ENCODE measurements around the gene NFATC1. TPM values are rescaled to one million over a fixed set of nuclear protein-coding genes. Genes with fewer than 3 reads are reported as not detected.

The NFATC1 gene
- total RNA-seq, 2 donors from 2014 or later, result 1.6 to 4.3 TPM

DNA sequence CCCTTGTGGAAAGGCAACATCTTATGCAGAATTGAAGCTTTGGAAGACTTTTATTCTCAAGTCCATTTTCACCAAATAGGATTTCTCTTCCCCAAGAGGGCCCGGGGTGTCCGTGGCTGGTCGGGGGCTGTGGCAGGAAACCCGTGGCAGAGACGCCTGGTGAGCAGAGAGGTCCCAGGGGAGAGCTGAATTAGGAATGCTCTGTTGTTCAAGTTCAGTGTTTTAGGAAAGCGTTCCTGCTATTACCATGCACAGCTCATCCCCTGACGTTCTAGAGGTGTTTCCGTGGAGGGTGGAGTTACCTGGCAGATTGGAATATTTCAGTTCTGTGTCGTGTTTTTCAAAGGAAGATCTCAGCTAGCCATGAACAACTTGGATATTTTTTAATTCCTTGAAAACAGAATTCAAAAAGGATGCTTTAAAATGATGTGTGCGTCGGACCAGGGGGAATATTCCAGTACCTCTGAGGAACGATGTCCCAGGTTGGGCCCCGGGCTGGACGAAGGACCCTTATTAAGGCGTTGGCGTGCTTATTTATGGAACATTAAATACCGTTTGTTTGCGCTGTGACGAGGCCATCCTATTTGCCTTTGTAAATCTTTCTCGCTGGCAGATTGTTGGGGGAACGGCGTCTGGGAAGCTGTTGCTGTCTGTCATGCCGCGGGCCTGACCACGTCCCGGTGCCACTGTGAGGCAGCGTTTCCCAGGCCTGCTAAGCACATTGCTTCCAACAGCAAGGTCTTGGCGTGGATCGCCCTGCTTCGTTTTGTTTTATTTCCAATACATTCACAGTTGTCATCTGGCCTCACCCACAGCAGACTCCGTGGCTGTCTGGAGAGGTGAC, 8.2 kb downstream of the NFATC1 start:
- intact Hi-C loops (cut with DNase I), result no loop called here
- H3K9me3 ChIP-seq, result no peaks in the 10 kb centered on the region

DNA sequence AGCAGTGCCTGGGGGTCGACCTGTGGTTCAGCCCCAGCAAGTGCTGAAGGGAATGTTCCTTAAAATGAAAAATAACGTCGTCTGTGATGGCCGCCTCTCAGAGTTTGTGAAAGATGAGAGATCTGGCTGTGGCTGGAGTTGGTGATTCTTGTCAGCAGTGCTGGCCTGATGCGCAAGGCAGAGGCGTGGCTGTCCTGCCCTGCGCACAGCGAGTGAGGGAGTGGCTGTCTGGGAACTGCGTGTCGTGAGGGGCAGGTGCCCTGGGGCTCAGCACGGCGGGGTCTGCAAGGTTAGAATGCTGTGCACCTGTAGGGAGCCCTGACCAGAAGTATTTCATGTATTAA, 8.8 kb downstream of the NFATC1 start:
- DNase-seq, result no peak
- H3K9ac ChIP-seq (ENCODE audit: low read depth in 2 of 2, low read length in 2 of 2), result no peak overlapping the region
- peaks cover 3% of the 10 kb centered on the region for H3K27me3 ChIP-seq
- no peaks in the 10 kb centered on the region for H3K4me1 ChIP-seq
- no peaks in the 10 kb centered on the region for H3K36me3 ChIP-seq
- H3K4me3 ChIP-seq, result no peak overlapping the region
- no peaks in the 10 kb centered on the region for H3K9me3 ChIP-seq
- intact Hi-C loops (cut with DNase I), result no loop called here
- peak overlapping the region; percentile 55 for H3K27ac ChIP-seq
- TF ChIP-seq, protein P1, sequence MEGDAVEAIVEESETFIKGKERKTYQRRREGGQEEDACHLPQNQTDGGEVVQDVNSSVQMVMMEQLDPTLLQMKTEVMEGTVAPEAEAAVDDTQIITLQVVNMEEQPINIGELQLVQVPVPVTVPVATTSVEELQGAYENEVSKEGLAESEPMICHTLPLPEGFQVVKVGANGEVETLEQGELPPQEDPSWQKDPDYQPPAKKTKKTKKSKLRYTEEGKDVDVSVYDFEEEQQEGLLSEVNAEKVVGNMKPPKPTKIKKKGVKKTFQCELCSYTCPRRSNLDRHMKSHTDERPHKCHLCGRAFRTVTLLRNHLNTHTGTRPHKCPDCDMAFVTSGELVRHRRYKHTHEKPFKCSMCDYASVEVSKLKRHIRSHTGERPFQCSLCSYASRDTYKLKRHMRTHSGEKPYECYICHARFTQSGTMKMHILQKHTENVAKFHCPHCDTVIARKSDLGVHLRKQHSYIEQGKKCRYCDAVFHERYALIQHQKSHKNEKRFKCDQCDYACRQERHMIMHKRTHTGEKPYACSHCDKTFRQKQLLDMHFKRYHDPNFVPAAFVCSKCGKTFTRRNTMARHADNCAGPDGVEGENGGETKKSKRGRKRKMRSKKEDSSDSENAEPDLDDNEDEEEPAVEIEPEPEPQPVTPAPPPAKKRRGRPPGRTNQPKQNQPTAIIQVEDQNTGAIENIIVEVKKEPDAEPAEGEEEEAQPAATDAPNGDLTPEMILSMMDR (IDR thresholded peaks at IDR 0.05), result no peak

More for the DNA sequence above, 8.2 kb downstream of the NFATC1 start:
- H3K27me3 ChIP-seq, result peaks cover 9% of the 10 kb centered on the region
- no peaks in the 10 kb centered on the region for H3K36me3 ChIP-seq
- H3K27ac ChIP-seq, result peak overlapping the region; percentile 26
- H3K9ac ChIP-seq (ENCODE audit: low read depth in 2 of 2, low read length in 2 of 2), result peak overlapping the region in 1 of 2 donors; percentile 12
- H3K4me3 ChIP-seq, result no peak overlapping the region
- TF ChIP-seq, protein P1 (IDR thresholded peaks at IDR 0.05), result no peak
- no peaks in the 10 kb centered on the region for H3K4me1 ChIP-seq
- DNase-seq, result no peak

DNA sequence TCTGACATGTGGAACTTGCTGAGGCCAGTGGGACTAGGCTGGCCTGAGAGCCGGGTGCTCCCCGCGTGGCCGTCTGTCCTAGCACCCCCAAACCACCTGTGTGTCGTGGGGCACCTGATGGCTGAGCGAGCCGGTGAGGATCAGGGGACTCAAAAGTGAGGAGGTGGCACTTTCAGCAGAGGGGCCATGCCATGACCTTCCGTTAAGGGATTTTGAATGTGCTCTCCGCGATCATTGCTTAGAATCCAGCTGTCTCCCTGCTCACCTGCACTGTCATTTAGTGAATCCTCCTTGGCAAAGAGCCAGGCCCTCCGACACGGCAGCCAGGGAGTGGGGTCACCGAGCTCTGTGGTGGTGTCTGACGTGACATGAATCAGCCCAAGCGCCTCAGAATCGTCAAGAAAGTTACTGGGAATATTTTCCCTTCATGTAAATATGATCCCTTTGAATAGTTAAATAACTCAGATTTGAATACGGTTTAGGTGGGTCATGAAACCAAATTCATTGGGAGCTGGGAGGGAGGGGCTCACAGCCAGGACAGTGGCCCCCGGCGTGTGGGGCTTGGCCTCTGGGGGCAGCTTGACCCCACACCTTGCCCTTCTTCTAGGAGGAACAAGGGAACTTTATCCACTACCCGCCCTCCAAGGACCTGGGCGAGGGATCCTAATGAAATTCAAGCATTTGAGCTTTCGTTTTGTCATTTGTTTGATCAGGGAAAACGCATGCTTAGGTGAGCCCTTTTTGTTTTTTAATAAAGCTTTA, 9.5 kb downstream of the NFATC1 start:
- TF ChIP-seq, protein P1 (IDR thresholded peaks at IDR 0.05), result no peak
- Histone ChIP-seq H3K36me3 (no peaks in the 10 kb centered on the region), H3K27me3 (no peaks in the 10 kb centered on the region), H3K4me3 (peak overlapping the region; percentile 6), H3K9ac (ENCODE audit: low read depth in 2 of 2, low read length in 2 of 2) (no peak overlapping the region), H3K27ac (peak overlapping the region; percentile 55), H3K4me1 (no peaks in the 10 kb centered on the region), H3K9me3 (no peaks in the 10 kb centered on the region)
- DNase-seq, result no peak
- intact Hi-C loops (cut with DNase I), result no loop called here

DNA sequence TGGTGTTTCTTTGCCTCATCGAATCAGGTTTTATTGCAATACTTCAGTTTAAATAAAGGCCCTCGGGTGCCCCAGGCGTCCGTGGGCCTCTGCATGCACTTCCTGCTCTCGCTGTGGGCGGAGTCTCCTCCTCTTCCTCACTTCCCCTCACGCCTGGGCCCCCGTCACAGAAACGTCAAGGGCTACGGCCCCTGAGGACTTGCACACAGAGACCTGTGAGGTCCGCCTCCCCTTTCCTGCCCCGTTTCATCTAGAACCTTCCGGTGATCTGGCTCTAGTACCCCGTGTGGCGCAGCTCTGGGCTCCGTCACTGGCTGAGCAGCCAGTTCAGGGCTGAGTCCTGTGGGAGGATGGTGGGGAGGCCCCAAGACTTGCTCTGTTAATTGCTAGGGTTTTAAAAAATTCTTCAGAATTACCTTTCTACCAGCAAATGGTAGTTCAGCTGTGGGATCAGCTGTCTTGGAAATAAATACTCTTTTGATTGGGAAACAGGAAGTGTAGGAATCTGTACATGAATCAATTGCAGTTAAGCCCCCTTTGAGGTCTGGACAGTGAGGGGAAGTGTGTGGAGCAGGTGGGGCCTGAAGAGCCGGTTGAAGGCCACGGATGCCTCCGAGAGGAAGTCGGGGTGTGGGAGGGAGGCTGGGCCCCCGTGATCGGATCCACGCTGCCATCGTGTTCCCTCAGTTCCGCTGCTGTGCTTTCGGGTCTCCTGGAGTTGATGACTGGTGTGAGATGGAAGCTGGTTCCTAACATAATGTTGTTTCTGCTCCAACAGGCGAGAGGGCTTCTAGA, 10.2 kb downstream of the NFATC1 start:
- Histone ChIP-seq H3K36me3 (no peaks in the 10 kb centered on the region), H3K27ac (peak overlapping the region; percentile 55), H3K27me3 (no peaks in the 10 kb centered on the region), H3K9ac (ENCODE audit: low read depth in 2 of 2, low read length in 2 of 2) (peak overlapping the region in 1 of 2 donors; percentile 50), H3K9me3 (no peaks in the 10 kb centered on the region), H3K4me1 (no peaks in the 10 kb centered on the region), H3K4me3 (peak overlapping the region; percentile 6)
- DNase-seq, result peak; percentile 64
- TF ChIP-seq, protein P1 (IDR thresholded peaks at IDR 0.05), result no peak
- intact Hi-C loops (cut with DNase I), result no loop called here

DNA sequence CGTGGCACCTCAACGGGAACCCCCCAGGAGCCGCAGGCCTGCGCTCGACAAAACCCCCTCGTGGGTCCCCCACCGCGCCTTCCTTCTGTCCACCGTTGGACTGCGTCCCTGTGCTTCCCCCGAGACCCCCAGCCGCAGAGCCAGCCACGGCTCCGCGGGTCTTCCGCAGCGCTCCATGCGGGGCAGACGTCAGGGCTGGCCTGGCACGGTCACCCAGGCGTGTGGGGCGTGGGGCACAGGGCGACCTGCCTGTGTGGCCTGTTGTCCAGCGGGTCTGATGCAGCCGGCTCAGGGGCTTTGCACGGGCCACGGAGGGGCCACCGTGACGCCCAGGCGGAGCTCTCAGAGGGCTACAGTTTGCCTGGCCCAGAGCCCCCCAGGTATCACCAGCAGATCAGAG, 11.0 kb downstream of the NFATC1 start:
- Histone ChIP-seq H3K4me1 (no peaks in the 10 kb centered on the region), H3K9me3 (no peaks in the 10 kb centered on the region), H3K36me3 (no peaks in the 10 kb centered on the region), H3K27me3 (no peaks in the 10 kb centered on the region), H3K4me3 (no peak overlapping the region), H3K9ac (ENCODE audit: low read depth in 2 of 2, low read length in 2 of 2) (no peak overlapping the region), H3K27ac (no peak overlapping the region)
- intact Hi-C loops (cut with DNase I), result no loop called here
- DNase-seq, result no peak
- TF ChIP-seq, protein P1 (IDR thresholded peaks at IDR 0.05), result no peak
